Endothelial cell of umbilical vein (primary cell): ENCODE data around the gene POU2AF1. TPM values are rescaled to one million over a fixed set of nuclear protein-coding genes. Genes with fewer than 3 reads are reported as not detected.

Source experiments
- BruUV-seq: library from RNA; stranded (reverse); fragments of 400-500 nt; replicated peaks from 2 replicates; lab custom pipeline; 2021; lab: Mats Ljungman, UMichigan
- CTCF ChIA-PET: fragments of 300-600, 350-600 bp; sonication (Branson Sonifier 250); formaldehyde crosslinking; loops from one replicate; lab custom pipeline; 2021; ENCODE audit warnings: antibody characterized with exemption, inconsistent platforms; lab: Charles Lee
- POLR2A ChIA-PET: fragments of 300-600, 350-600 bp; sonication (Branson Sonifier 250); formaldehyde crosslinking; loops from one replicate; lab custom pipeline; 2021; ENCODE audit warnings: antibody characterized with exemption, inconsistent platforms; lab: Charles Lee
- DNase-seq: peaks from one replicate; pipeline ENCODE4 v3.0.0-alpha.2; 2011; ENCODE audit warnings: low read depth, low spot score
- FAIRE-seq: peaks from 2 replicates; lab custom pipeline; 2011; peaks lifted over from hg19 to GRCh38; lab: Jason Lieb, UNC
- H2AFZ ChIP-seq: 2 replicates; pipeline ENCODE4 v1.6.0; 2012; ENCODE audit warnings: low read depth, low read length, control low read depth, inconsistent platforms
- H3K27ac ChIP-seq: 2 replicates; pipeline ENCODE4 v1.5.1; 2011; ENCODE audit warnings: low read depth, mild to moderate bottlenecking, control low read depth, low read length, moderate library complexity; ENCODE audit not compliant: insufficient read depth
- H3K27me3 ChIP-seq, 2 experiments: 2 replicates each; pipeline versions ENCODE4 v1.6.0 to v1.6.1; 2011; ENCODE audit warnings: low read length in 2 of 2, mixed read lengths in 1 of 2; ENCODE audit not compliant: control insufficient read depth in 2 of 2, insufficient read depth in 2 of 2
- H3K36me3 ChIP-seq, 2 experiments: 2 replicates in 1 of 2; 3 replicates in 1 of 2; pipeline ENCODE4 v1.5.1; 2011; ENCODE audit warnings: low read length in 2 of 2, mild to moderate bottlenecking in 1 of 2, moderate library complexity in 1 of 2; ENCODE audit not compliant: control insufficient read depth in 2 of 2, insufficient read depth in 2 of 2; ENCODE audit errors: extremely low read depth in 1 of 2
- H3K4me1 ChIP-seq: 3 replicates; pipeline ENCODE4 v1.5.1; 2011; ENCODE audit warnings: mild to moderate bottlenecking, low read length; ENCODE audit not compliant: control insufficient read depth, insufficient read depth; ENCODE audit errors: extremely low read depth
- H3K4me2 ChIP-seq: 2 replicates; pipeline ENCODE4 v1.6.1; 2011; ENCODE audit warnings: low read length, control low read depth, mixed read lengths; ENCODE audit not compliant: insufficient read depth
- H3K4me3 ChIP-seq, 3 experiments: fragments of 200-600 bp in 1 of 3; sonication (generic), shearing (Covaris generic) in 1 of 3; replicated peaks in 1 of 3; 2 replicates each; pipeline ENCODE4 v1.5.1; 2011 to 2016; ENCODE audit warnings: control low read depth in 3 of 3, low read length in 3 of 3, mild to moderate bottlenecking in 2 of 3, inconsistent platforms in 1 of 3, low read depth in 1 of 3, moderate library complexity in 1 of 3; ENCODE audit not compliant: insufficient read depth in 1 of 3
- H3K79me2 ChIP-seq: 2 replicates; pipeline ENCODE4 v1.6.0; 2012; ENCODE audit warnings: low read length, inconsistent platforms; ENCODE audit not compliant: control insufficient read depth, insufficient read depth
- H3K9ac ChIP-seq: replicated peaks from 2 replicates; pipeline ENCODE3; 2011; ENCODE audit warnings: low read length, control low read depth; ENCODE audit not compliant: insufficient read depth; ENCODE audit errors: extremely low read depth
- H3K9me1 ChIP-seq: replicated peaks from 3 replicates; pipeline ENCODE4 v1.6.0; 2011; ENCODE audit warnings: mild to moderate bottlenecking, low read length; ENCODE audit not compliant: control insufficient read depth, insufficient read depth; ENCODE audit errors: extremely low read depth
- H3K9me3 ChIP-seq: replicated peaks from 2 replicates; pipeline ENCODE4 v1.5.1; 2012; ENCODE audit warnings: low read length, inconsistent platforms; ENCODE audit not compliant: control insufficient read depth, insufficient read depth
- H4K20me1 ChIP-seq: replicated peaks from 2 replicates; pipeline ENCODE3; 2011; ENCODE audit warnings: mild to moderate bottlenecking, low read length; ENCODE audit not compliant: control insufficient read depth, insufficient read depth; ENCODE audit errors: extremely low read depth
- CTCF ChIP-seq, 2 donors: IDR thresholded peaks; 1 replicate in 1 of 2; 2 replicates in 1 of 2; pipeline ENCODE4 v1.5.1; 2011; ENCODE audit warnings: low read length in 2 of 2, mild to moderate bottlenecking in 2 of 2, moderate library complexity in 2 of 2, control low read depth in 1 of 2, inconsistent platforms in 1 of 2, low read depth in 1 of 2; ENCODE audit not compliant: insufficient read depth in 1 of 2; ENCODE audit errors: extremely low read depth in 1 of 2
- EZH2 ChIP-seq: IDR thresholded peaks from 2 replicates; pipeline ENCODE4 v1.6.1; 2012; ENCODE audit warnings: borderline replicate concordance, low read depth, mild to moderate bottlenecking, moderate library complexity, low read length, inconsistent platforms; ENCODE audit not compliant: severe bottlenecking
- GATA2 ChIP-seq: IDR thresholded peaks from 2 replicates; pipeline ENCODE4 v1.7.0; 2011; ENCODE audit warnings: low read depth, mild to moderate bottlenecking, moderate library complexity, mixed read lengths, low read length; ENCODE audit not compliant: insufficient read length, insufficient read depth
- JUN ChIP-seq: IDR thresholded peaks from 2 replicates; pipeline ENCODE4 v1.6.1; 2011; ENCODE audit warnings: borderline replicate concordance, low read depth; ENCODE audit not compliant: insufficient read length, insufficient read depth
- MYC ChIP-seq: IDR thresholded peaks from one replicate; pipeline ENCODE4 v1.6.1; 2011; ENCODE audit warnings: mild to moderate bottlenecking, low read depth, low read length
- POLR2A ChIP-seq: IDR thresholded peaks from 2 replicates; pipeline ENCODE4 v1.6.1; 2012; ENCODE audit warnings: low read depth, mild to moderate bottlenecking, control low read depth, low read length
- POLR2AphosphoS5 ChIP-seq: IDR thresholded peaks from 2 replicates; pipeline ENCODE4 v1.6.1; 2012; ENCODE audit warnings: low read depth, mild to moderate bottlenecking, control low read depth, low read length, moderate library complexity; ENCODE audit not compliant: insufficient read depth
- dilution Hi-C: fragments of 300-500 bp; cut with MboI; formaldehyde crosslinking; loops from one replicate; pipeline ENCODE4 v1.15.0; 2019; ENCODE audit warnings: low sequenced_read_pairs; ENCODE audit not compliant: extremely low pct_ligation_motif_present
- intact Hi-C: fragments of 100-400 bp; cut with micrococcal nuclease; formaldehyde crosslinking; loops from one replicate; pipeline ENCODE4 v1.10.0; 2022
- polyA plus RNA-seq, 4 experiments: library from polyadenylated mRNA; depleted of rRNA in 3 of 4; stranded (reverse) in 3 of 4; unstranded in 1 of 4; fragments of >200 nt; gene quantifications; 2 replicates each; pipeline versions ENCODE4 v1.2.1 to v1.2.3, GENCODE V29; 2011 to 2012; ENCODE audit warnings: missing spikeins in 1 of 4
- total RNA-seq: library from RNA; stranded (reverse); gene quantifications from 2 replicates; pipeline ENCODE4 v1.2.3, GENCODE V29; 2021
- TF ChIP-seq, protein P1 (sequence below): IDR thresholded peaks from 2 replicates; pipeline ENCODE4 v1.6.1; 2011; ENCODE audit not compliant: insufficient read depth, insufficient read length

Gene POU2AF1
- total and polyA plus RNA-seq, 2 donors (not counting 3 experiments of a cell fraction or from before 2014, with no cell fraction given): not detected

DNA sequence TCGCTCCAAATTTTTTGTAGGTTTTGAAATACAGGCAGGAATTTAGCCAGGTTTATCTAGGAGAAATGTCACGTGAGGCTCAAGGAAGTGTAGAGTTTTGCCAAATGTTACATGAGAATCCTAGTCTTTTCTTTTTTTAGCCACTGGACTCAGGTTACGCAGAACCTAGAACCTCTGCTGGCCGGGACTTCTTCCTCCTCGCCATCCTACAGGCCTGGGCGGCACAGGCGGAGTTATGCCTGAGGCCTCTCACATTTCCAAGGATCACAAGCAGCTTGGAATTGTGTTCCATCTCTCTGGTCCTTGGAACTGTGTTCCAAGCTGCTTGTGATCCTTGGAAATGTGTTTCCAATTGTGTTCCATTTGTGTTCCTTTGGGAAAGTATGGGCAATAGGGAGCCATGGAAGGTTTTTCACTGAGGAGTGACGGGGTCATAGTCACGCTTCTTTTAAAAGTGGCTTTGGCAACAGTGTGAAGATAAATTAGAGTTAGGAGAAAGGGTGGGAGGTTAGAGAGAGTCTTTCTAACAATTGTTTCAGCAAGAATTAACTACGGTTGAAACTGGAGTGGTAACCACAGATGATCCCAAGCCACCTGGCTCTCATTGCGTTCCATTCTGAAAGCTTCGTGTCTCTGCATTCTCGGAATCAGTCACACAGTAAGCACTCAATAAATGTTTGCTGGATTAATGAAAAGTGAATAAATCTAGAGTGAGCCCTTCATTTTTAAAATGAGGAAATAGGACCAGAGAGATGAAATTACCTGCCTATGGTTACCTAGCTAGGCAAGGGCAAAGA is 12.5 kb upstream of the POU2AF1 start:
- dilution Hi-C loops (no loop called here), intact Hi-C loops (no loop called here)
- no peak overlapping the region for H3K4me3 ChIP-seq
- FAIRE-seq: no peak
- ChIA-PET CTCF (no interaction called here), POLR2A (no interaction called here)
- BruUV-seq: no TSS peak
- no peak overlapping the region for H3K4me2 ChIP-seq
- no peak overlapping the region for H3K27ac ChIP-seq
- H3K9ac ChIP-seq: no peak overlapping the region
- H2AFZ ChIP-seq: no peak overlapping the region
- no peaks in the 10 kb centered on the region for H4K20me1 ChIP-seq
- H3K36me3 ChIP-seq: no peaks in the 10 kb centered on the region
- H3K9me1 ChIP-seq: no peaks in the 10 kb centered on the region
- TF ChIP-seq, protein P1, sequence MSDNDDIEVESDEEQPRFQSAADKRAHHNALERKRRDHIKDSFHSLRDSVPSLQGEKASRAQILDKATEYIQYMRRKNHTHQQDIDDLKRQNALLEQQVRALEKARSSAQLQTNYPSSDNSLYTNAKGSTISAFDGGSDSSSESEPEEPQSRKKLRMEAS: no peak
- TF ChIP-seq POLR2AphosphoS5 (no peak), POLR2A (no peak), MYC (no peak), JUN (no peak), GATA2 (no peak), CTCF (IDR thresholded peaks at IDR 0.05; ENCODE audit: extremely low read depth in 1 of 2, insufficient read depth in 1 of 2, low read depth in 1 of 2, low read length in 2 of 2) (no peak), EZH2 (no peak)
- no peaks in the 10 kb centered on the region for H3K9me3 ChIP-seq
- no peaks in the 10 kb centered on the region for H3K4me1 ChIP-seq
- no peaks in the 10 kb centered on the region for H3K79me2 ChIP-seq
- H3K27me3 ChIP-seq: no peaks in the 10 kb centered on the region
- no peak for DNase-seq
